H1 (cell line): ENCODE results near the gene MDM1. TPM values are rescaled to one million over a fixed set of nuclear protein-coding genes. Genes with fewer than 3 reads are reported as not detected.

Experiments used
- SIN3A ChIP-seq, 2 experiments: IDR thresholded peaks in 1 of 2; conservative IDR thresholded peaks in 1 of 2; 2 replicates each; pipeline ENCODE4 v1.6.1; 2011 to 2012; ENCODE audit warnings: low read length in 2 of 2, improper control_type of control experiment in 1 of 2, low read depth in 1 of 2, mild to moderate bottlenecking in 1 of 2
- polyA plus RNA-seq, 7 experiments: library from polyadenylated mRNA; depleted of rRNA in 3 of 7; stranded (reverse) in 5 of 7; unstranded in 2 of 7; fragments of >200 nt in 5 of 7; fragments of 200-250 nt in 2 of 7; gene quantifications; 1 replicate in 5 of 7; 2 replicates in 1 of 7; 4 replicates in 1 of 7; pipeline versions ENCODE4 v1.2.1 to v1.2.3, GENCODE V29; 2011 to 2013; ENCODE audit warnings: missing spikeins in 2 of 7, mixed read lengths in 2 of 7
- total RNA-seq: library from RNA; stranded (reverse); fragmentation: NEBNext Ultra II Directional; extraction: Animal tissue kit (Norgen Biotek cat#: 25700); gene quantifications from 2 replicates; pipeline ENCODE4 v1.2.1, GENCODE V29; 2021

The MDM1 gene
- total and polyA plus RNA-seq, 2 of the 8 experiments (the other 6 are each of a cell fraction or from before 2014, with no cell fraction given): 3.1 to 10.7 TPM

- no peak for TF ChIP-seq SIN3A (conservative IDR thresholded peaks at IDR 0.05 in 1 of 2, IDR thresholded peaks at IDR 0.05 in 1 of 2; ENCODE audit: low read depth in 1 of 2, low read length in 2 of 2)
These were observed 45.1 kb downstream of the MDM1 start (continued) for GRCh38 chr12:68287106-68287505.
